Trophoblast cell (in vitro differentiated cells and primary cell): ENCODE results near the gene WDR5.

ENCODE experiments used
- DNase-seq, 2 donors: peaks; one replicate each; pipeline ENCODE4 v3.0.0-alpha.2; 2016
- H2AFZ ChIP-seq: 2 replicates; pipeline ENCODE4 v1.6.1; 2013; ENCODE audit warnings: low read length, moderate library complexity, mild to moderate bottlenecking; ENCODE audit not compliant: insufficient read depth, poor library complexity
- H2AK5ac ChIP-seq: 2 replicates; pipeline ENCODE4 v1.6.1; 2013; ENCODE audit warnings: mild to moderate bottlenecking, low read length
- H2BK120ac ChIP-seq: 2 replicates; pipeline ENCODE4 v1.6.1; 2013; ENCODE audit warnings: low read length, mild to moderate bottlenecking, moderate library complexity; ENCODE audit not compliant: insufficient read depth, poor library complexity
- H2BK12ac ChIP-seq: 2 replicates; pipeline ENCODE4 v1.6.1; 2013; ENCODE audit warnings: mild to moderate bottlenecking, low read length, moderate library complexity
- H2BK5ac ChIP-seq: 2 replicates; pipeline ENCODE4 v1.6.1; 2013; ENCODE audit warnings: low read length, low read depth, moderate library complexity, mild to moderate bottlenecking; ENCODE audit not compliant: poor library complexity
- H3K14ac ChIP-seq: 2 replicates; pipeline ENCODE4 v1.6.1; 2013; ENCODE audit warnings: mild to moderate bottlenecking, low read length
- H3K18ac ChIP-seq: 2 replicates; pipeline ENCODE4 v1.6.1; 2013; ENCODE audit warnings: mild to moderate bottlenecking, low read length
- H3K23ac ChIP-seq: 2 replicates; pipeline ENCODE4 v1.6.1; 2013; ENCODE audit warnings: low read length
- H3K27ac ChIP-seq: 2 replicates; pipeline ENCODE4 v1.5.1; 2013; ENCODE audit warnings: low read depth, mild to moderate bottlenecking, inconsistent platforms, low read length, moderate library complexity
- H3K27me3 ChIP-seq: 2 replicates; pipeline ENCODE4 v1.6.1; 2013; ENCODE audit warnings: inconsistent platforms, mild to moderate bottlenecking, low read length, moderate library complexity; ENCODE audit not compliant: insufficient read depth
- H3K36me3 ChIP-seq, 2 experiments: 1 replicate in 1 of 2; 2 replicates in 1 of 2; pipeline ENCODE4 v1.6.1; 2013; ENCODE audit warnings: low read length in 2 of 2, mild to moderate bottlenecking in 2 of 2, moderate library complexity in 1 of 2; ENCODE audit not compliant: insufficient read depth in 2 of 2, control insufficient read depth in 1 of 2
- H3K4ac ChIP-seq: 2 replicates; pipeline ENCODE4 v1.6.1; 2013; ENCODE audit warnings: low read depth, mild to moderate bottlenecking, low read length, moderate library complexity
- H3K4me1 ChIP-seq, 2 experiments: 1 replicate in 1 of 2; 2 replicates in 1 of 2; pipeline ENCODE4 v1.6.1; 2013; ENCODE audit warnings: low read length in 2 of 2, mild to moderate bottlenecking in 2 of 2, moderate library complexity in 1 of 2; ENCODE audit not compliant: insufficient read depth in 2 of 2, control insufficient read depth in 1 of 2
- H3K4me2 ChIP-seq: 2 replicates; pipeline ENCODE4 v1.6.1; 2013; ENCODE audit warnings: inconsistent platforms, mild to moderate bottlenecking, low read length, moderate library complexity
- H3K4me3 ChIP-seq: 2 replicates; pipeline ENCODE4 v1.5.1; 2013; ENCODE audit warnings: mild to moderate bottlenecking, low read depth, low read length, inconsistent platforms
- H3K79me1 ChIP-seq: one replicate; pipeline ENCODE4 v1.6.1; 2013; ENCODE audit warnings: low read length
- H3K79me2 ChIP-seq: 2 replicates; pipeline ENCODE4 v1.6.1; 2013; ENCODE audit warnings: low read length, mild to moderate bottlenecking; ENCODE audit not compliant: control insufficient read depth, insufficient read depth, poor library complexity
- H3K9ac ChIP-seq: 2 replicates; pipeline ENCODE4 v1.6.1; 2013; ENCODE audit warnings: mild to moderate bottlenecking, low read length
- H3K9me3 ChIP-seq: 2 replicates; pipeline ENCODE4 v1.6.1; 2013; ENCODE audit warnings: low read depth, mild to moderate bottlenecking, control low read depth, inconsistent platforms, low read length; ENCODE audit not compliant: insufficient read depth
- H4K12ac ChIP-seq: 2 replicates; pipeline ENCODE4 v1.6.1; 2013; ENCODE audit warnings: low read depth, mild to moderate bottlenecking, low read length, moderate library complexity
- H4K8ac ChIP-seq: 2 replicates; pipeline ENCODE4 v1.6.1; 2013; ENCODE audit warnings: low read depth, mild to moderate bottlenecking, low read length, moderate library complexity
- H4K91ac ChIP-seq: one replicate; pipeline ENCODE4 v1.6.1; 2013; ENCODE audit warnings: low read depth, mild to moderate bottlenecking, low read length, moderate library complexity
- WGBS: extraction: QIAGEN DNeasy Blood & Tissue Kit; methylation state at CpG from one replicate; pipeline ENCODE4 v1.1.7; 2013; ENCODE audit warnings: missing lambda C conversion rate; ENCODE audit not compliant: insufficient read length, insufficient coverage; ENCODE audit errors: extremely low coverage; 5-methylcytosine and 5-hydroxymethylcytosine counted together

The WDR5 gene

DNA sequence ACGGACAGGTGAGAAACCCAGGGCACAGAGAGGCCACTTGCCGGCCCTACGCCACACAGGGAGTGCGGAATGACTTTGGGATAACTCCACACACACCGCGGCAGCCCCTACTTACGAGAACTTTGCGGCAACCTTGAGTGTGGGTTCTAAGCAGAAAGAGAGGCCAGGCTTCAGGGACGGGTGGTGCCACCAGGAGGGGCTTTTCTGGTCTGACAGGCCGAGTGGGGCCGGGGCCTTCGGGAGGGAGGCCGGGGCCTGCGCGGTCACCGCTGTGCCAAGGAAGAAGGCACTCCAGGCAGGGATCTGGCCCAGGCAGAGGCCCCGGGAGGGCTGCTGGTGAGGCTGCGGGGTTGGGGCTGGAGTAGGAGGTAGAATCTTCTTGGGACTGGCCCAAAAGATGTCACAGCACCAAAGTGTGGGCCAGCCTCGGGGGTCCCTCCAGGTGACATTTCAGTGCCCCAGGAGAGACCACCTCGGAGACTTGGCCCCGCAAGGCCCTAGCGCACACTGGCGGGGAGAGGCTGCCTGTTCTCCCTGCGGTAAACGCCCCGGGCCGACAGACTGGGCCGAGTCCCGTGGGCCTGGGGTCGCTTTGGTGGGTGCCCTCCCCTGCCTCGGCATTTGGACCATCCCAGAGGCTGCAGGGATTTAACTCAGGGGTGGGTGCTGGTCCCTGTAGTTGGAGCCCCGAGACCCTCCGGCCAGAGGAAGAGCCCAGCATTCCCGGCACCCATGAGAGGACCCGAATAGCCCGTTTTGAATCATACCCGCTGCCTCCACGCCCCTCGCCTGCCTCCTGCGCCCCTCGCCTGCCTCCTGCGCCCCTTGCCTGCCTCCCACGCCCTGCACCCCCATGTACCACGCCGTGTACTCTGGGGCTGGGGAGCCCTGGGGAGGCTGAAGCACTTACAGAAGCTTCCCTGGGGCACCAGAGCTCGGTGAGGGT lies 37.5 kb downstream of the WDR5 start:
- Histone ChIP-seq H3K79me2 (no peaks in the 10 kb centered on the region), H3K23ac (no peak overlapping the region), H4K12ac (no peak overlapping the region), H2AK5ac (no peak overlapping the region), H3K4me1 (peaks cover 0 to 4% of the 10 kb centered on the region in 2 experiments), H4K91ac (no peak overlapping the region), H3K79me1 (no peaks in the 10 kb centered on the region), H3K27ac (no peak overlapping the region), H3K14ac (no peak overlapping the region), H2BK12ac (no peak overlapping the region), H2BK120ac (no peak overlapping the region), H4K8ac (no peak overlapping the region), H2BK5ac (no peak overlapping the region), H3K4ac (no peak overlapping the region), H3K9me3 (peaks cover 4% of the 10 kb centered on the region), H3K4me2 (no peak overlapping the region), H3K4me3 (no peak overlapping the region), H3K36me3 (no peaks in the 10 kb centered on the region), H2AFZ (no peak overlapping the region), H3K27me3 (no peaks in the 10 kb centered on the region), H3K9ac (no peak overlapping the region), H3K18ac (no peak overlapping the region)
- WGBS, result no CpG with 5 or more reads among the region's 46 CpGs
- DNase-seq, result no peak

DNA sequence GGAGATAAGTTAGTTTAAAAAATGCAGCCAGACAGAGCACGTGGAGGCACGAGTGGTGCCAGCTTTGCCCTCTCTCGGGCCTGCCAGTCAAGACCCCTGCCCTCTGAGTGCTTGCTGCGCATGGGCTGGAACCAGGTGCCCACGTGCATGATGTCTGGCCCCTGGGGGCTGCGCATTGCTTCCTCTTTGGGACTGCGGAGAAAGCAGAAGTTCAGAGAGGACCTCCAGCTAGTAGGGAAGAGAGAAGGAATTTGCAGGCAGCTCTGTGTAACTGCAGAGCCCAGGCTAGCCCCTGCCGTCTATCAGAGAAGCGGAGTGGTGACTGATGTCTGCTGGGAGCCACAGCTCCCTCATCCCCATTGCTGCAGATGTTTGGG lies 38.2 kb downstream of the WDR5 start:
- no peaks in the 10 kb centered on the region for H3K79me1 ChIP-seq
- H3K9me3 ChIP-seq, result peaks cover 4% of the 10 kb centered on the region
- H3K27me3 ChIP-seq, result no peaks in the 10 kb centered on the region
- H3K9ac ChIP-seq, result no peak overlapping the region
- no peak overlapping the region for H2BK5ac ChIP-seq
- H3K18ac ChIP-seq, result no peak overlapping the region
- no peak overlapping the region for H3K4me2 ChIP-seq
- whole genome bisulfite sequencing, result no CpG with 5 or more reads among the region's 9 CpGs
- peaks cover 0 to 4% of the 10 kb centered on the region in 2 experiments for H3K4me1 ChIP-seq
- H3K27ac ChIP-seq, result no peak overlapping the region
- H4K12ac ChIP-seq, result no peak overlapping the region
- H4K8ac ChIP-seq, result no peak overlapping the region
- no peak for DNase-seq
- no peaks in the 10 kb centered on the region for H3K79me2 ChIP-seq
- H2BK120ac ChIP-seq, result no peak overlapping the region
- no peak overlapping the region for H2BK12ac ChIP-seq
- H3K4me3 ChIP-seq, result no peak overlapping the region
- H2AFZ ChIP-seq, result no peak overlapping the region
- no peak overlapping the region for H3K14ac ChIP-seq
- H3K36me3 ChIP-seq, result no peaks in the 10 kb centered on the region
- H4K91ac ChIP-seq, result no peak overlapping the region
- no peak overlapping the region for H3K23ac ChIP-seq
- no peak overlapping the region for H2AK5ac ChIP-seq
- no peak overlapping the region for H3K4ac ChIP-seq

DNA sequence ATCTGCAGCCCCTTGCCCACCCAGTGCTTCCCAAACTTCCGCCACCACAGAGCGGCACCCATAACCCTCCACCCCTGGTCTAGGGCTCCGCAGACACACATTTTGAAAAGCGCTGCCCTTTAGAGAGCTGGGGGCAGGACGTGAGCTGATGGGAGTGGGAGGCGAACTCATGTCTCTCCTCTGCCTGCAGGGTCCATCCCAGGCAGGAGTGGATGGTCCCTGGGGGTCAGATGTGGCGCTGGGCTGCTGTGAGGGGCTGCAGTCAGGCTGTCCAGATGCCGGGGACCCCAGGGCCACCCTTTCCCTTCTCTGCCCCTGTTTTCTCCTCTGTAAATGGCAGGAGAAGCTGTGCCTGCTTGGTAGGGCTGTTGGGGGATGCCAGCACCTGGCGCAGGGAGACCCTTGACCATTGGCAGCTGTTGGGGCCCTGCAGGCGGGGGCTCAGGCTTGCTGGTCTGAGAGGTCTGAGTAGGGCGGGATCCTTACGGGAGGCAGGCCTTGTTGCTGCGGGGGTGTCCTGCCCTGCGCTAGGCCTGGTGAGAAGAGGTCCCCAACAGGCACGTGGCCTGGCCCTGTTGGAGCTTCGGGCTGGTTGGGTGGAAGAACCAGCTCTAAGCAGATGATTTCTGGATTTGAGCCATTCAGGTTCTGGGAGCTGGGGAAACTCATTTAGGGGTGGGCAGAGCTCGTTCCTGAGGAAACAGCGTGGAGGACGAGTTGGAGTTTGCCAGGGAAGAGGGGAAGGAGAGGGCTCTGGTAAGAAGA lies 38.8 kb downstream of the WDR5 start:
- H4K12ac ChIP-seq, result no peak overlapping the region
- no peaks in the 10 kb centered on the region for H3K79me1 ChIP-seq
- DNase-seq, result no peak
- no peak overlapping the region for H2BK5ac ChIP-seq
- no peaks in the 10 kb centered on the region for H3K27me3 ChIP-seq
- H4K8ac ChIP-seq, result no peak overlapping the region
- no peak overlapping the region for H2BK120ac ChIP-seq
- H3K18ac ChIP-seq, result no peak overlapping the region
- no peaks in the 10 kb centered on the region for H3K36me3 ChIP-seq
- no peak overlapping the region for H3K4ac ChIP-seq
- H3K79me2 ChIP-seq, result no peaks in the 10 kb centered on the region
- no peak overlapping the region for H2AK5ac ChIP-seq
- H3K14ac ChIP-seq, result no peak overlapping the region
- H3K9ac ChIP-seq, result no peak overlapping the region
- no peak overlapping the region for H2BK12ac ChIP-seq
- H2AFZ ChIP-seq, result no peak overlapping the region
- no peak overlapping the region for H4K91ac ChIP-seq
- no peak overlapping the region for H3K4me3 ChIP-seq
- H3K23ac ChIP-seq, result no peak overlapping the region
- H3K27ac ChIP-seq, result no peak overlapping the region
- peaks cover 4% of the 10 kb centered on the region for H3K9me3 ChIP-seq
- WGBS, result no CpG with 5 or more reads among the region's 19 CpGs
- H3K4me2 ChIP-seq, result no peak overlapping the region
- H3K4me1 ChIP-seq, result peaks cover 0 to 4% of the 10 kb centered on the region in 2 experiments

DNA sequence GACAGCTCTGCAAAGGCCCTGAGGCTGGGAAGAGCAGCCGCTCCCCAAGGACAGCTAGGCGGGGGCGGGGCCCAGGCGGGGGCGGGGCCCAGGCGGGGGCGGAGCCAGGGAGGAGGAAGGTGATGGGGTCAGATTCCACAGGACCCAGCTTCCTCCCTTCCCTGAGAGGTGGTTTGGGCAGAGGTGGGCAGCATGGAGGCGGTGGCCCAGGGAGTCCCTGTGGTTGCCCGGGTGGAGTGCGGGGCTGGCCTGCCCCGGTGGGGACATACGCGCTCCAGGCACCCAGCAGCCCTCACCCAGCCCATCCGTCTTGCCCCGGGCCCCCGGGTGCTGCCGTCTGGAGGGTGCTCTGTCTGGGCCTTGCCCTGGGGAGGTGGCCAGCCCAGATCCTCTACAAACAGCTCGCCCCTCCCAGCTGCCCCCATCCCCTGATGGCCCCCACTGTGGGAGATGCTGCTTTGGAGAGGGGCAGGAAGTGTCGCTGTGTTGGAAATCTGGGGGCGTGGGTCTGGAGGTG lies 39.5 kb downstream of the WDR5 start:
- no peak for DNase-seq

More for the DNA sequence above, 39.5 kb downstream of the WDR5 start:
- H3K4me2 ChIP-seq, result no peak overlapping the region
- H4K8ac ChIP-seq, result no peak overlapping the region
- WGBS, result no CpG with 5 or more reads among the region's 20 CpGs
- no peaks in the 10 kb centered on the region for H3K79me1 ChIP-seq
- H2AK5ac ChIP-seq, result no peak overlapping the region
- H2BK120ac ChIP-seq, result no peak overlapping the region
- no peak overlapping the region for H3K14ac ChIP-seq
- no peak overlapping the region for H4K12ac ChIP-seq
- no peak overlapping the region for H3K18ac ChIP-seq
- H3K27me3 ChIP-seq, result no peaks in the 10 kb centered on the region
- H3K4ac ChIP-seq, result no peak overlapping the region
- no peaks in the 10 kb centered on the region for H3K36me3 ChIP-seq
- H3K9ac ChIP-seq, result no peak overlapping the region
- H2BK5ac ChIP-seq, result no peak overlapping the region
- H3K4me1 ChIP-seq, result peaks cover 0 to 4% of the 10 kb centered on the region in 2 experiments
- H3K9me3 ChIP-seq, result peaks cover 4% of the 10 kb centered on the region
- H3K4me3 ChIP-seq, result no peak overlapping the region
- no peak overlapping the region for H2BK12ac ChIP-seq
- no peak overlapping the region for H4K91ac ChIP-seq
- H2AFZ ChIP-seq, result no peak overlapping the region
- H3K79me2 ChIP-seq, result no peaks in the 10 kb centered on the region
- H3K23ac ChIP-seq, result no peak overlapping the region
- H3K27ac ChIP-seq, result no peak overlapping the region
